AG04450 (cell line): ENCODE measurements around the gene WWOX. TPM values are rescaled to one million over a fixed set of nuclear protein-coding genes. Genes with fewer than 3 reads are reported as not detected.

Experiments
- CTCF ChIA-PET: fragments of 300-600, 350-600 bp; formaldehyde crosslinking; extraction: SDS; loops from one replicate; lab custom pipeline; 2022; ENCODE audit warnings: antibody characterized with exemption, inconsistent platforms; lab: Charles Lee
- POLR2A ChIA-PET: fragments of 350-600 bp; formaldehyde crosslinking; extraction: SDS; loops from one replicate; lab custom pipeline; 2021; ENCODE audit warnings: antibody characterized with exemption, inconsistent platforms; lab: Yijun Ruan, JAX
- DNase-seq: peaks from one replicate; pipeline ENCODE4 v3.0.0-alpha.2; 2011; ENCODE audit warnings: low read depth, low spot score
- H3K27ac ChIP-seq: one replicate; pipeline ENCODE4 v1.5.1; 2012; ENCODE audit warnings: low read depth, low read length, control low read depth
- H3K27me3 ChIP-seq: one replicate; pipeline ENCODE4 v1.6.0; 2012; ENCODE audit warnings: low read length; ENCODE audit not compliant: control insufficient read depth, insufficient read depth
- H3K4me3 ChIP-seq: 2 replicates; pipeline ENCODE4 v1.5.1; 2011; ENCODE audit warnings: mild to moderate bottlenecking, low read depth, low read length, control low read depth
- H3K9me3 ChIP-seq: 2 replicates; pipeline ENCODE4 v1.5.1; 2012; ENCODE audit warnings: low read length; ENCODE audit not compliant: control insufficient read depth, insufficient read depth
- polyA plus RNA-seq: library from polyadenylated mRNA; depleted of rRNA; stranded (reverse); fragments of >200 nt; gene quantifications from 2 replicates; pipeline ENCODE4 v1.2.3, GENCODE V29; 2011
- TF ChIP-seq, protein P1 (sequence below): IDR thresholded peaks from 2 replicates; pipeline ENCODE4 v1.5.1; 2011; ENCODE audit warnings: low read depth, low read length, control low read depth, inconsistent platforms

WWOX gene
- polyA plus RNA-seq, 1 experiment = 2.1 TPM

DNA sequence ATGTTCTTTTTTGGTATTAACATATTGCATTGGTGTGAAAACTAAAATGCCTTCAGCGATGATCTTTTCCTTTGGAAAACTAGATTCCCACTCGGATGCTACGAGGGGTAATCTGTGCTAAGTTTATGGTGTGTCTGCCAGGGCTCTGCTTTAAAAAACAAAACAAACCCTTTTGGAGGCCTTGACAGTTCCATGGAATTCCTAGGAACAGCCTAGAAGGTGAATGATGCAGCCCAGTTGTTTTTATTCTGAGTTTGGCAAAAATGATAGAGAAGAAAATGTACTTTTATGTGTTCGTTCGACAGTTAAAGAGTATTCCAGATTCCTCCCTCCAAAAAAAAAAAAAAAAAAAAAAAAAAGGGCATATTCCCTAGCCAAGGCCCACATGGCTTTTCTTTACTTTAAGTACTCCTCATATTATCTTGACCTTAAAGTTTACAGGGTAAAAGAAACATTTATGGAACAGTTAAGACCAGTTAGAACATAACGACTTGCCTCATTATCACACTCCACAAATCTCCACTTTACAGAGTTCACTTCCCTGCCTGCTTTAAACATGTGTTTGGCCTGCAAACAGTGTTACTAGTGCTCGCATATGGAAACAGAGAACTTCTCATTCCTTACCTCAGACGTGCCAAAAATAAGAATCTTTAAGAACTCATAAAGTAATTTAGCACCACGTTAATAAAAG is 159.1 kb downstream of the WWOX start:
- Histone ChIP-seq H3K4me3 (no peak overlapping the region), H3K27ac (no peak overlapping the region), H3K27me3 (no peaks in the 10 kb centered on the region), H3K9me3 (peaks cover 8% of the 10 kb centered on the region; the same call in 1 of the 2 replicates)
- no peak for DNase-seq
- ChIA-PET POLR2A (no interaction called here), CTCF (no interaction called here)
- TF ChIP-seq, protein P1, sequence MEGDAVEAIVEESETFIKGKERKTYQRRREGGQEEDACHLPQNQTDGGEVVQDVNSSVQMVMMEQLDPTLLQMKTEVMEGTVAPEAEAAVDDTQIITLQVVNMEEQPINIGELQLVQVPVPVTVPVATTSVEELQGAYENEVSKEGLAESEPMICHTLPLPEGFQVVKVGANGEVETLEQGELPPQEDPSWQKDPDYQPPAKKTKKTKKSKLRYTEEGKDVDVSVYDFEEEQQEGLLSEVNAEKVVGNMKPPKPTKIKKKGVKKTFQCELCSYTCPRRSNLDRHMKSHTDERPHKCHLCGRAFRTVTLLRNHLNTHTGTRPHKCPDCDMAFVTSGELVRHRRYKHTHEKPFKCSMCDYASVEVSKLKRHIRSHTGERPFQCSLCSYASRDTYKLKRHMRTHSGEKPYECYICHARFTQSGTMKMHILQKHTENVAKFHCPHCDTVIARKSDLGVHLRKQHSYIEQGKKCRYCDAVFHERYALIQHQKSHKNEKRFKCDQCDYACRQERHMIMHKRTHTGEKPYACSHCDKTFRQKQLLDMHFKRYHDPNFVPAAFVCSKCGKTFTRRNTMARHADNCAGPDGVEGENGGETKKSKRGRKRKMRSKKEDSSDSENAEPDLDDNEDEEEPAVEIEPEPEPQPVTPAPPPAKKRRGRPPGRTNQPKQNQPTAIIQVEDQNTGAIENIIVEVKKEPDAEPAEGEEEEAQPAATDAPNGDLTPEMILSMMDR = no peak

- CTCF ChIA-PET = no interaction called here
- Histone ChIP-seq H3K9me3 (peaks cover 4% of the 10 kb centered on the region), H3K27me3 (no peaks in the 10 kb centered on the region), H3K4me3 (no peak overlapping the region), H3K27ac (no peak overlapping the region)
- POLR2A ChIA-PET = no interaction called here
- no peak for DNase-seq
- TF ChIP-seq, protein P1 = no peak
Observed at GRCh38 chr16:78259873-78260272, 160.4 kb downstream of the WWOX start.

DNA sequence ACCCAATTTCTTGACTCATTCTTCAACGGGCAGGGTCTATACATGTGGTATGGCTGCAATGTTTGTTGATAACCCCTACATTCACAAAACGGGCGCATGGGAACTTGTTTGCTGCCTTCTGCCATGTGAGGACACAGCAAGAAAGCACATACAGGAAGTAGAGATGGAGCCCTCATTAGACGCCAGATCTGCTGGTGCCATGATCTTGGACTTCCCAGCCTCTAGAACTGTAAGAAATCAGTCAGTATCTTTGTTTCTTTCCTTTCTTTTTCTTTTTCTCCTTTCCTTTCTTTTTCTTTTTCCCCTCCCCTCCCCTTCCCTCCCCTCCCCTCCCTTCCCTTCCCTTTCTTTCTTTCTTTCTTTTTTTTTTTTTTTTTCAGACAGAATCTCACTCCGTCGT is 165.2 kb downstream of the WWOX start:
- Histone ChIP-seq H3K4me3 (no peak overlapping the region), H3K27ac (no peak overlapping the region), H3K9me3 (peaks cover 12% of the 10 kb centered on the region), H3K27me3 (no peaks in the 10 kb centered on the region)
- CTCF ChIA-PET = no interaction called here
- DNase-seq = no peak
- POLR2A ChIA-PET = no interaction called here
- TF ChIP-seq, protein P1 = no peak

- Histone ChIP-seq H3K9me3 (peaks cover 30% of the 10 kb centered on the region), H3K4me3 (no peak overlapping the region), H3K27me3 (no peaks in the 10 kb centered on the region), H3K27ac (no peak overlapping the region)
- DNase-seq = no peak
- ChIA-PET CTCF (interaction anchor here (0.9 kb wide), 1 partner anchor 35 kb away, joined by 3 read pairs; no protein-coding TSS in a partner anchor), POLR2A (no interaction called here)
- TF ChIP-seq, protein P1 = no peak
Observed at GRCh38 chr16:78269256-78269655, 169.8 kb downstream of the WWOX start.

- ChIA-PET CTCF (no interaction called here), POLR2A (no interaction called here)
- no peak for DNase-seq
- TF ChIP-seq, protein P1 = no peak
- H3K9me3 ChIP-seq = peaks cover 42% of the 10 kb centered on the region
- H3K27me3 ChIP-seq = no peaks in the 10 kb centered on the region
- no peak overlapping the region for H3K4me3 ChIP-seq
- H3K27ac ChIP-seq = no peak overlapping the region
Observed at GRCh38 chr16:78271981-78272380, 172.5 kb downstream of the WWOX start.
